BE2C (cell line): Measurements from ENCODE around the gene XRCC6.

Experiments used
- DNase-seq: peaks from one replicate; pipeline ENCODE4 v3.0.0-alpha.2; 2020
- H3K27me3 ChIP-seq: fragments of 250-450 bp; sonication (Bioruptor Pico); 2 replicates; pipeline ENCODE4 v1.5.1; 2020; ENCODE audit warnings: mild to moderate bottlenecking
- H3K36me3 ChIP-seq: fragments of 250-450 bp; sonication (Bioruptor Pico); 2 replicates; pipeline ENCODE4 v1.5.1; 2020; ENCODE audit warnings: mild to moderate bottlenecking
- H3K4me1 ChIP-seq: fragments of 250-450 bp; sonication (Bioruptor Pico); 2 replicates; pipeline ENCODE4 v1.5.1; 2020
- H3K4me3 ChIP-seq: 2 replicates; pipeline ENCODE4 v1.5.1; 2011; ENCODE audit warnings: low read depth, low read length
- H3K9me3 ChIP-seq: fragments of 250-450 bp; sonication (Bioruptor Pico); 2 replicates; pipeline ENCODE4 v1.5.1; 2020
- TF ChIP-seq, protein P1 (sequence below): IDR thresholded peaks from 2 replicates; pipeline ENCODE4 v1.5.1; 2012; ENCODE audit warnings: mild to moderate bottlenecking, low read depth, low read length

Gene XRCC6

DNA sequence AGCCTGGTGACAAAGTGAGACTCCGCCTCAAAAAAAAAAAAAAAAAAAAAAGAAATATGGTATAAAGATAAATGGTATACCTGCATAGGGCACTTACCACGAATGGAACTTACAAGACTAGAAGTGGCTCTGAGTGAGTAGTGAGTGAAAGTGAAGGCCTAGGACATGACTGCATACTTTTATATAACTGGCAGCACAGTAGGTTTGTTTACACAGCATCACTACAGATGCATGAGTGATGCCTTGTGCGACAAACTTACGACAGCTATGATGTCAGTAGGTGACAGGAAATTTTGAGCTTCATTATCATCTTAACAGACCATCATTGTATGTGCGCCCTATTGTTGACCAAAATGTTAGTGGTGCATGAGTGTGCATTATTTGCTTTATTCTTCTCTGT lies 17.7 kb downstream of the XRCC6 start:
- no peaks in the 10 kb centered on the region for H3K9me3 ChIP-seq
- no peaks in the 10 kb centered on the region for H3K4me1 ChIP-seq
- H3K36me3 ChIP-seq, result peaks cover 93% of the 10 kb centered on the region
- TF ChIP-seq, protein P1, sequence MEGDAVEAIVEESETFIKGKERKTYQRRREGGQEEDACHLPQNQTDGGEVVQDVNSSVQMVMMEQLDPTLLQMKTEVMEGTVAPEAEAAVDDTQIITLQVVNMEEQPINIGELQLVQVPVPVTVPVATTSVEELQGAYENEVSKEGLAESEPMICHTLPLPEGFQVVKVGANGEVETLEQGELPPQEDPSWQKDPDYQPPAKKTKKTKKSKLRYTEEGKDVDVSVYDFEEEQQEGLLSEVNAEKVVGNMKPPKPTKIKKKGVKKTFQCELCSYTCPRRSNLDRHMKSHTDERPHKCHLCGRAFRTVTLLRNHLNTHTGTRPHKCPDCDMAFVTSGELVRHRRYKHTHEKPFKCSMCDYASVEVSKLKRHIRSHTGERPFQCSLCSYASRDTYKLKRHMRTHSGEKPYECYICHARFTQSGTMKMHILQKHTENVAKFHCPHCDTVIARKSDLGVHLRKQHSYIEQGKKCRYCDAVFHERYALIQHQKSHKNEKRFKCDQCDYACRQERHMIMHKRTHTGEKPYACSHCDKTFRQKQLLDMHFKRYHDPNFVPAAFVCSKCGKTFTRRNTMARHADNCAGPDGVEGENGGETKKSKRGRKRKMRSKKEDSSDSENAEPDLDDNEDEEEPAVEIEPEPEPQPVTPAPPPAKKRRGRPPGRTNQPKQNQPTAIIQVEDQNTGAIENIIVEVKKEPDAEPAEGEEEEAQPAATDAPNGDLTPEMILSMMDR, result no peak
- H3K4me3 ChIP-seq, result no peak overlapping the region
- no peak for DNase-seq
- no peaks in the 10 kb centered on the region for H3K27me3 ChIP-seq

DNA sequence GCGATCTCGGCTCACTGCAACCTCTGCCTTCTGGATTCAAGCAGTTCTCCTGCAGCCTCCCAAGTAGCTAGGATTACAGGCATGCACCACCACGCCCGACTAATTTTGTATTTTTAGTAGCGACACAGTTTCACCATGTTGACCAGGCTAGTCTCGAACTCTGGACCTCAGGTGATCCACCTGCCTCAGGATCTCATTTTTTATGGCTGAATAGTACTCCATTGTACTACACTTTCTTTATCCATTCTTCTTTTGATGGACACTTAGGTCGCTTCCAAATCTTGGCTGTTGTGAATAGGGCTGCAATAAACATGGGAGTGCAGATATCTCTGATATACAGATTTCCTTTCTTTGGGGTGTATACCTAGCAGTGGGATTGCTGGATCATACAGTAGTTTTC lies 20.8 kb downstream of the XRCC6 start:
- Histone ChIP-seq H3K4me1 (no peaks in the 10 kb centered on the region), H3K9me3 (no peaks in the 10 kb centered on the region), H3K4me3 (no peak overlapping the region), H3K36me3 (peaks cover 84% of the 10 kb centered on the region), H3K27me3 (no peaks in the 10 kb centered on the region)
- TF ChIP-seq, protein P1, result no peak
- DNase-seq, result no peak

DNA sequence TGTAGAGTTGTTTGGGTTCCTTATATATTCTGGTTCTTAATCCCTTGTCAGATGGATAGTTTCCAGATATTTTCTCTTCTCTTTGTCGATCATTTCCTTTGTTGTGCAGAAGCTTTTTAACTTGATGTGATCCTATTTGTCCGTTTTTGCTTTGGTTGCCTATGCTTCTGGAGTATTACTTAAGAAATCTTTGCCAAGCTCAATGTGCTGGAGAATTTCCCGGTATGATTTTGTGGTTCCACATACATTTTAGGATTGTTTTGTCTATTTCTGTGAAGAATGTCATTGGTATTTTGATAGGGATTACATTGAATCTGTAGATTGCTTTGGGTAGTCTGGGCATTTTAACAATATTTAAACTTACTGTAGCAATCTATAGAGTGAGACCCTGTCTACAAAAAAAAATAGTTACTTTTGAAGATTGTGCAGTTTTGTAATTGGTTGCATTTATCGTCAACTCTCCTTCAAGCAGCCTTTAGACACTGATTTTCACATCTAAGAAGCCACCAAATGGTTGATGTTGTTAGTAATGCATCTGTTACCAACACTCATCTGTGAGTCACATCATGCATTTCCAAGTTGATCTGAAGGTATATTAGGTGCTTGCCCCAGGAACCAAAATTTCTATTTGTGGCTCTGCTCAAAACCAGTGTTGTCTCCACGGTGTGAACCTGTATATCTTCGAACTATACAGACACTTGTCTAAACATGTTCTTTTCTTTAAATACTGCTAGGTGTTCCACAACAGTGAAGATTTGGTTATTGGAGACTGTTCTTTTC lies 21.4 kb downstream of the XRCC6 start:
- Histone ChIP-seq H3K36me3 (peaks cover 84% of the 10 kb centered on the region), H3K4me1 (no peaks in the 10 kb centered on the region), H3K9me3 (no peaks in the 10 kb centered on the region), H3K4me3 (no peak overlapping the region), H3K27me3 (no peaks in the 10 kb centered on the region)
- DNase-seq, result no peak
- TF ChIP-seq, protein P1, result no peak

DNA sequence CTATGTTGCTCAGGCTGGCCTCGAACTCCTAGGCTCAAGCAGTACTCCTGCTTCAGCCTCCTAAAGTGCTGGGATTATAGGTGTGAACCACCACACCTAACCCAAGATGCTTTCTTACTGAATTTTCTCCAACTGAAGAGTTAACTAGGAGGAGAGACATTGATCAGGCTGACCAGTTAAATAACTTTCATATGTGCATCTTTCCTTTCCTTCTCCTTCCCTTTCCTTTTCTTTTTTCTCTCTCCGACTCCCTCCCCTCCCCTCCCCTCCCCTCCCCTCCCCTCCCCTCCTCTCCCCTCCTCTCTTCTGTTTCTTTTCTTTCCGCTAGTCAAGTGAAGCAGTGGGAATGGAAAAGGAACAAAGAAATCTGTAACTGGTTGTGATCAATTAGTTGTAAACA lies 26.7 kb downstream of the XRCC6 start:
- H3K4me1 ChIP-seq, result no peaks in the 10 kb centered on the region
- no peaks in the 10 kb centered on the region for H3K9me3 ChIP-seq
- TF ChIP-seq, protein P1, result no peak
- no peak overlapping the region for H3K4me3 ChIP-seq
- no peaks in the 10 kb centered on the region for H3K27me3 ChIP-seq
- peaks cover 79% of the 10 kb centered on the region for H3K36me3 ChIP-seq
- no peak for DNase-seq

DNA sequence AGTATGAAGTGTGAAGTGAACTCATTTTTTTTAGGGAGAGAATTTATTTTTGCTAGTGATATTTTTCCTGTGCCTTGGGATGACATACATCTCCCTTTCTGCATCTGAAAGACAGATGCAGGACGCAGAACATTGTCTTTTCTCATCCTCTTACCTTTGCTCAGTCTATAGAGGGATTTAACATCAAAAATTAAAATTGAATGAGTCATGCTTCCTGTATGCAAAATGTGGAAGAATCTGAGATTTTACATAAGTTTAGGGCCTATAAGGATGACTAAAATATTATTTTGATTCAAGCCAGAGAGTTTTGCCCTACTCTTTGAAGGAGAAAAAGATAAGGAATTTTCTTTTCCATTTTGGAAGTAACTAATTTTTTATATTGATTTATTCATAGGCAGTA lies 27.3 kb downstream of the XRCC6 start:
- no peaks in the 10 kb centered on the region for H3K9me3 ChIP-seq
- H3K27me3 ChIP-seq, result no peaks in the 10 kb centered on the region
- no peaks in the 10 kb centered on the region for H3K4me1 ChIP-seq
- no peak for DNase-seq
- TF ChIP-seq, protein P1, result no peak
- no peak overlapping the region for H3K4me3 ChIP-seq
- H3K36me3 ChIP-seq, result peaks cover 79% of the 10 kb centered on the region

DNA sequence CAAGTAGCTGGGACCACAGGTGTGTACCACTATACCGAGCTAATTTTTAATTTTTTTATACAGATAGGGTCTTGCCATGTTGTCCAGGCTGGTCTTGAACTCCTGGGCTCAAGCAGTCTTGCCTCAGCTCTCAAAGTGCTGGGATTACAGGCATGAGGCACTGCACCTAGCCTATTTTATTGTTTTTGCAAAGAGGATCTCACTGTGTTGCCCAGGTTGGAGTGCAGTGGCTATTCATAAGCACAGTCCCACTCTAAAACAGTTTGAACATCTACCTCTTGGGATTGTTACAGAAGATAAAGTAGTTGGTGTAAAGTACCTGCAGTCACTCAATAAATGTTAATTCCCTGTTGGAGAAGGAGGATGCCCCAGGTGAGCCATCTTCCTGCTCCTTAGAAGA lies 29.1 kb downstream of the XRCC6 start:
- no peaks in the 10 kb centered on the region for H3K27me3 ChIP-seq
- no peak overlapping the region for H3K4me3 ChIP-seq
- H3K36me3 ChIP-seq, result peaks cover 86% of the 10 kb centered on the region
- no peak for DNase-seq
- H3K9me3 ChIP-seq, result no peaks in the 10 kb centered on the region
- H3K4me1 ChIP-seq, result no peaks in the 10 kb centered on the region
- TF ChIP-seq, protein P1, result no peak
